K562 (cell line): Measurements from ENCODE around the gene TSG101. TPM values are rescaled to one million over a fixed set of nuclear protein-coding genes. Genes with fewer than 3 reads are reported as not detected.

ENCODE experiments used
- ATAC-seq: fragments of 200-7000 bp; cut with Tn5 transposase; 3 replicates; pipeline ENCODE4 v1.9.1; 2020; ENCODE audit warnings: moderate library complexity
- BruUV-seq: library from RNA; stranded (reverse); fragments of 400-500 nt; replicated peaks from 2 replicates; lab custom pipeline; 2021; lab: Mats Ljungman, UMichigan
- CTCF ChIA-PET: fragments of 300-600 bp; formaldehyde crosslinking; extraction: SDS; loops from one replicate; lab custom pipeline; 2021; ENCODE audit warnings: low intra/inter-chr PET ratio; lab: Yijun Ruan, JAX
- POLR2A ChIA-PET: fragments of 300-600, 350-650 bp; sonication (Branson Sonifier 250); formaldehyde crosslinking; extraction: SDS; loops from one replicate; lab custom pipeline; 2021; ENCODE audit warnings: antibody characterized with exemption, inconsistent platforms; lab: Yijun Ruan, JAX
- DNase-seq, 4 experiments: peaks; one replicate each; pipeline versions ENCODE4 v3.0.0 to v3.0.0-alpha.2; 2011 to 2018; ENCODE audit warnings: low spot score in 3 of 4, mixed read lengths in 3 of 4; ENCODE audit errors: extremely low read depth in 1 of 4
- FAIRE-seq: peaks from 2 replicates; lab custom pipeline; 2011; peaks lifted over from hg19 to GRCh38; lab: Jason Lieb, UNC
- H2AFZ ChIP-seq: 2 replicates; pipeline ENCODE4 v1.6.0; 2011; ENCODE audit warnings: low read depth, low read length, control low read depth, inconsistent platforms
- H3K27ac ChIP-seq: fragments of 200-600 bp; 3 replicates; pipeline ENCODE4 v1.8.0; 2011; ENCODE audit warnings: low read depth, mild to moderate bottlenecking, control low read depth, inconsistent platforms, low read length, moderate library complexity, mixed read lengths; ENCODE audit errors: extremely low read depth
- H3K27me3 ChIP-seq, 2 experiments: fragments of 300-600 bp in 1 of 2; 2 replicates in 1 of 2; 3 replicates in 1 of 2; pipeline versions ENCODE4 v1.6.0 to v1.8.0; 2011; ENCODE audit warnings: inconsistent platforms in 2 of 2, low read length in 2 of 2, mild to moderate bottlenecking in 1 of 2, mixed read lengths in 1 of 2, moderate library complexity in 1 of 2; ENCODE audit not compliant: control insufficient read depth in 2 of 2, insufficient read depth in 2 of 2
- H3K36me3 ChIP-seq: fragments of 300-600 bp; 3 replicates; pipeline ENCODE4 v1.8.0; 2011; ENCODE audit warnings: mild to moderate bottlenecking, low read length, inconsistent platforms; ENCODE audit not compliant: control insufficient read depth, insufficient read depth
- H3K4me1 ChIP-seq, 2 experiments: fragments of 200-600 bp in 1 of 2; replicated peaks in 1 of 2; 2 replicates in 1 of 2; 3 replicates in 1 of 2; pipeline versions ENCODE4 v1.5.1 to v1.8.0; 2011; ENCODE audit warnings: inconsistent platforms in 2 of 2, low read length in 2 of 2, mild to moderate bottlenecking in 1 of 2, mixed read lengths in 1 of 2, moderate library complexity in 1 of 2; ENCODE audit not compliant: control insufficient read depth in 2 of 2, insufficient read depth in 2 of 2
- H3K4me2 ChIP-seq: 2 replicates; pipeline ENCODE4 v1.6.1; 2011; ENCODE audit warnings: low read length, control low read depth, inconsistent platforms, mixed read lengths; ENCODE audit not compliant: insufficient read depth
- H3K4me3 ChIP-seq: fragments of 200-600 bp; sonication (generic), shearing (Covaris generic); 2 replicates; pipeline ENCODE4 v1.5.1; 2016; ENCODE audit warnings: control low read depth, inconsistent platforms
- H3K79me2 ChIP-seq: fragments of 200-600 bp; 3 replicates; pipeline ENCODE4 v1.8.0; 2011; ENCODE audit warnings: low read length, inconsistent platforms; ENCODE audit not compliant: control insufficient read depth, insufficient read depth
- H3K9ac ChIP-seq, 2 experiments: 2 replicates each; pipeline versions ENCODE4 v1.6.0 to v1.6.1; 2011; ENCODE audit warnings: low read depth in 2 of 2, low read length in 2 of 2, control low read depth in 1 of 2, inconsistent platforms in 1 of 2, mild to moderate bottlenecking in 1 of 2, mixed read lengths in 1 of 2; ENCODE audit not compliant: insufficient read depth in 1 of 2
- H3K9me1 ChIP-seq: one replicate; pipeline ENCODE4 v1.6.0; 2011; ENCODE audit warnings: inconsistent platforms, mild to moderate bottlenecking, low read length, moderate library complexity; ENCODE audit not compliant: control insufficient read depth, insufficient read depth
- H3K9me3 ChIP-seq: replicated peaks from 2 replicates; pipeline ENCODE4 v1.5.1; 2011; ENCODE audit warnings: low read depth, low read length, inconsistent platforms; ENCODE audit not compliant: control insufficient read depth, insufficient read depth
- H4K20me1 ChIP-seq: replicated peaks from 2 replicates; pipeline ENCODE4 v1.6.1; 2011; ENCODE audit warnings: low read length, inconsistent platforms, mixed read lengths; ENCODE audit not compliant: control insufficient read depth, insufficient read depth
- CBX2 ChIP-seq: fragments of 200-600 bp; sonication (generic); IDR thresholded peaks from one replicate; pipeline ENCODE4 v1.6.1; 2012; ENCODE audit warnings: mild to moderate bottlenecking, low read length, inconsistent platforms; ENCODE audit not compliant: insufficient read depth, poor library complexity, severe bottlenecking
- CBX3 ChIP-seq, 2 experiments: IDR thresholded peaks; 1 replicate in 1 of 2; 2 replicates in 1 of 2; pipeline ENCODE4 v1.6.1; 2012; ENCODE audit warnings: inconsistent platforms in 2 of 2, low read length in 2 of 2, borderline replicate concordance in 1 of 2, control low read depth in 1 of 2
- LEF1 ChIP-seq: fragments of 450-650 bp; IDR thresholded peaks from 2 replicates; pipeline ENCODE4 v1.6.1; 2016; ENCODE audit warnings: mild to moderate bottlenecking
- MCM7 ChIP-seq, 2 experiments: fragments of 450-650 bp; IDR thresholded peaks; 2 replicates each; pipeline ENCODE4 v1.6.1; 2016 to 2018
- NRF1 ChIP-seq, 2 experiments: fragments of 450-650 bp; IDR thresholded peaks in 1 of 2; conservative IDR thresholded peaks in 1 of 2; 2 replicates each; pipeline ENCODE4 v1.6.1; 2014; ENCODE audit warnings: mild to moderate bottlenecking in 2 of 2
- SRSF1 ChIP-seq: fragments of 200-400 bp; formaldehyde crosslinking; IDR thresholded peaks from 2 replicates; pipeline ENCODE4 v1.6.1; 2017; ENCODE audit warnings: mild to moderate bottlenecking, low read depth, low read length, moderate library complexity
- TEAD2 ChIP-seq: fragments of 450-650 bp; IDR thresholded peaks from 2 replicates; pipeline ENCODE4 v1.6.1; 2016; ENCODE audit warnings: missing genetic modification characterization, control low read depth, missing compliant biosample characterization
- THRA ChIP-seq: fragments of 450-650 bp; IDR thresholded peaks from 2 replicates; pipeline ENCODE4 v1.6.1; 2017; ENCODE audit warnings: mild to moderate bottlenecking, moderate library complexity
- in situ Hi-C: fragments of 300-500 bp; cut with MboI; formaldehyde crosslinking; loops from 4 replicates; pipeline ENCODE4 v1.15.0; 2018; ENCODE audit warnings: inconsistent platforms, mixed read lengths
- intact Hi-C: fragments of 100-400 bp; cut with micrococcal nuclease; formaldehyde crosslinking; loops from 2 replicates; pipeline ENCODE4 v1.14.2; 2022
- polyA plus RNA-seq, 8 experiments: library from polyadenylated mRNA; depleted of rRNA in 4 of 8; stranded (reverse) in 5 of 8; unstranded in 3 of 8; fragments of >200 nt; fragmentation: Nextera tagmentation in 2 of 8; fragmentation: Illumina TruSeq in 1 of 8; extraction: Ambion mirVana in 2 of 8; extraction: Trizol in 1 of 8; gene quantifications; 2 replicates each; pipeline versions ENCODE4 v1.2.1 to v1.2.3, GENCODE V29; 2011 to 2014; ENCODE audit warnings: inconsistent platforms in 1 of 8, missing spikeins in 1 of 8
- total RNA-seq, 7 experiments: library from RNA; depleted of rRNA in 6 of 7; stranded (reverse); fragments of >200 nt in 6 of 7; fragmentation: Illumina TruSeq in 2 of 7; extraction: Trizol in 2 of 7; gene quantifications; 2 replicates each; pipeline versions ENCODE4 v1.2.1 to v1.2.3, GENCODE V29; 2011 to 2021; ENCODE audit warnings: low replicate concordance in 1 of 7
- TF ChIP-seq, protein P1 (sequence below): sonication (generic); formaldehyde crosslinking; IDR thresholded peaks from 2 replicates; pipeline ENCODE4 v1.8.0; 2022; ENCODE audit warnings: mild to moderate bottlenecking, missing genetic modification reagents

Gene TSG101
- total and polyA plus RNA-seq, 9 of the 15 experiments (the other 6 are each of a cell fraction or from before 2014, with no cell fraction given): 24.6 to 141 (median 60.0) TPM

GRCh38 chr11:18495271-18495670 lies 31.5 kb downstream of the TSG101 start:
- intact Hi-C loops (no loop called here), in situ Hi-C loops (no loop called here)
- ChIA-PET CTCF (interaction anchor here (0.5 kb wide), 1 partner anchor 84 kb away, joined by 3 read pairs; no protein-coding TSS in a partner anchor), POLR2A (interaction anchor here (1.1 kb wide), 1 partner anchor 12 kb away, joined by 4 read pairs; no protein-coding TSS in a partner anchor)
- Histone ChIP-seq H4K20me1 (peaks cover 10% of the 10 kb centered on the region; the same call in 1 of the 2 replicates), H3K27ac (no peak overlapping the region), H3K4me2 (no peak overlapping the region), H3K9me1 (no peaks in the 10 kb centered on the region), H3K9ac (no peak overlapping the region), H3K4me3 (no peak overlapping the region), H3K4me1 (peaks cover 4 to 11% of the 10 kb centered on the region in 2 experiments; a peak in 3 of 5 replicates), H3K9me3 (no peaks in the 10 kb centered on the region), H3K36me3 (peaks cover 38% of the 10 kb centered on the region; the same call in 2 of the 3 replicates), H2AFZ (no peak overlapping the region), H3K79me2 (no peaks in the 10 kb centered on the region), H3K27me3 (no peaks in the 10 kb centered on the region)
- FAIRE-seq (no peak), ATAC-seq (no peak), DNase-seq (no peak)
- no TSS peak for BruUV-seq
- TF ChIP-seq TEAD2 (tag) (no peak), SRSF1 (no peak), MCM7 (IDR thresholded peaks at IDR 0.05) (no peak), THRA (no peak), CBX2 (no peak), LEF1 (no peak), NRF1 (conservative IDR thresholded peaks at IDR 0.05 in 1 of 2, IDR thresholded peaks at IDR 0.05 in 1 of 2) (no peak), CBX3 (IDR thresholded peaks at IDR 0.05; ENCODE audit: borderline replicate concordance in 1 of 2, low read length in 2 of 2) (no peak)
- TF ChIP-seq, protein P1, sequence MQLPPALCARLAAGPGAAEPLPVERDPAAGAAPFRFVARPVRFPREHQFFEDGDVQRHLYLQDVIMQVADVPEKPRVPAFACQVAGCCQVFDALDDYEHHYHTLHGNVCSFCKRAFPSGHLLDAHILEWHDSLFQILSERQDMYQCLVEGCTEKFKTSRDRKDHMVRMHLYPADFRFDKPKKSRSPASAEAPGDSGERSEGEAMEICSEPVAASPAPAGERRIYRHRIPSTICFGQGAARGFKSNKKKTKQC (CRISPR knock-in tag): no peak
